SK-N-SH treated with all-trans-retinoic acid at 6 μM for 48 hours (cell line): ENCODE results near the gene KLHL6.
"Not testable (repeated sequence)": the region's sequence is repeated elsewhere in the genome, so short reads cannot be mapped to it uniquely, and the experiment has no call there.

ENCODE experiments used
- ATAC-seq: fragments of 200-7000 bp; cut with Tn5 transposase; 3 replicates; pipeline ENCODE4 v1.9.1; 2020; ENCODE audit warnings: mild to moderate bottlenecking, moderate library complexity
- ARNTL ChIP-seq: fragments of 450-650 bp; formaldehyde crosslinking; IDR thresholded peaks from 2 replicates; pipeline ENCODE4 v1.5.0; 2020; ENCODE audit warnings: low read depth, mild to moderate bottlenecking, moderate library complexity, borderline replicate concordance
- CREB5 ChIP-seq: fragments of 250-450 bp; sonication (Bioruptor Pico); IDR thresholded peaks from 2 replicates; pipeline ENCODE4 v1.5.1; 2020; ENCODE audit warnings: low read depth, mild to moderate bottlenecking, moderate library complexity
- ESRRG ChIP-seq: fragments of 250-450 bp; sonication (Bioruptor Pico); IDR thresholded peaks from 2 replicates; pipeline ENCODE4 v1.6.1; 2021; ENCODE audit warnings: mild to moderate bottlenecking
- GLIS3 ChIP-seq: fragments of 250-450 bp; sonication (Bioruptor Pico); IDR thresholded peaks from 2 replicates; pipeline ENCODE4 v1.5.0; 2020; ENCODE audit warnings: mild to moderate bottlenecking, moderate library complexity
- ISL1 ChIP-seq: fragments of 250-450 bp; sonication (Bioruptor Pico); IDR thresholded peaks from 2 replicates; pipeline ENCODE4 v2.1.2; 2022; ENCODE audit warnings: mild to moderate bottlenecking, moderate library complexity
- PATZ1 ChIP-seq: fragments of 250-450 bp; sonication (Bioruptor Pico); IDR thresholded peaks from 2 replicates; pipeline ENCODE4 v1.8.0; 2020; ENCODE audit warnings: mild to moderate bottlenecking, moderate library complexity, borderline replicate concordance
- POU6F1 ChIP-seq: fragments of 250-450 bp; sonication (Bioruptor Pico); IDR thresholded peaks from 2 replicates; pipeline ENCODE4 v1.8.0; 2021; ENCODE audit warnings: low read depth, mild to moderate bottlenecking, moderate library complexity, borderline replicate concordance
- PPARA ChIP-seq: fragments of 250-450 bp; sonication (Bioruptor Pico); IDR thresholded peaks from 2 replicates; pipeline ENCODE4 v1.5.0; 2020; ENCODE audit warnings: mild to moderate bottlenecking, borderline replicate concordance
- RARB ChIP-seq: fragments of 250-450 bp; sonication (Bioruptor Pico); IDR thresholded peaks from 2 replicates; pipeline ENCODE4 v1.8.0; 2021; ENCODE audit warnings: mild to moderate bottlenecking, moderate library complexity
- SNAI2 ChIP-seq: fragments of 250-450 bp; sonication (Bioruptor Pico); IDR thresholded peaks from 2 replicates; pipeline ENCODE4 v1.5.0; 2020; ENCODE audit warnings: mild to moderate bottlenecking, moderate library complexity
- TCF4 ChIP-seq: fragments of 250-450 bp; sonication (Bioruptor Pico); IDR thresholded peaks from 2 replicates; pipeline ENCODE4 v1.8.0; 2021; ENCODE audit warnings: mild to moderate bottlenecking, moderate library complexity, borderline replicate concordance
- TOX ChIP-seq: fragments of 250-450 bp; sonication (Bioruptor Pico); IDR thresholded peaks from 2 replicates; pipeline ENCODE4 v1.8.0; 2021; ENCODE audit warnings: mild to moderate bottlenecking, moderate library complexity, borderline replicate concordance
- TSHZ2 ChIP-seq: fragments of 250-450 bp; sonication (Bioruptor Pico); IDR thresholded peaks from 2 replicates; pipeline ENCODE4 v1.5.0; 2020; ENCODE audit warnings: mild to moderate bottlenecking, moderate library complexity
- ZC3H10 ChIP-seq: fragments of 250-450 bp; sonication (Bioruptor Pico); IDR thresholded peaks from 2 replicates; pipeline ENCODE4 v1.5.1; 2021; ENCODE audit warnings: mild to moderate bottlenecking, moderate library complexity
- ZFP30 ChIP-seq: fragments of 450-650 bp; formaldehyde crosslinking; IDR thresholded peaks from 2 replicates; pipeline ENCODE4 v1.5.0; 2022; ENCODE audit warnings: mild to moderate bottlenecking, moderate library complexity
- ZNF565 ChIP-seq: fragments of 450-650 bp; formaldehyde crosslinking; conservative IDR thresholded peaks from 2 replicates; pipeline ENCODE4 v1.5.0; 2020; ENCODE audit warnings: low read depth, mild to moderate bottlenecking, moderate library complexity
- ZNF70 ChIP-seq: fragments of 450-650 bp; formaldehyde crosslinking; IDR thresholded peaks from 2 replicates; pipeline ENCODE4 v1.5.0; 2020; ENCODE audit warnings: mild to moderate bottlenecking, moderate library complexity

KLHL6 gene

GRCh38 chr3:183477801-183478456 lies 77.6 kb downstream of the KLHL6 start:
- ATAC-seq: no peak
- TF ChIP-seq TCF4 (CRISPR knock-in tag): no peak
- TF ChIP-seq ARNTL: no peak
- no peak for TF ChIP-seq PPARA (CRISPR knock-in tag)
- no peak for TF ChIP-seq ZC3H10
- no peak for TF ChIP-seq TOX (CRISPR knock-in tag)
- no peak for TF ChIP-seq ZNF70
- no peak for TF ChIP-seq POU6F1 (CRISPR knock-in tag)
- TF ChIP-seq CREB5: no peak
- TF ChIP-seq ZFP30 (CRISPR knock-in tag): no peak
- TF ChIP-seq ISL1 (CRISPR knock-in tag): no peak

- ATAC-seq: not testable (repeated sequence)
Measured at GRCh38 chr3:183475764-183476162, 79.7 kb downstream of the KLHL6 start.

- ATAC-seq: no peak
- no peak for TF ChIP-seq TSHZ2 (CRISPR knock-in tag)
- TF ChIP-seq ESRRG: no peak
- TF ChIP-seq ZC3H10: no peak
- no peak for TF ChIP-seq RARB
- TF ChIP-seq GLIS3 (CRISPR knock-in tag): no peak
- no peak for TF ChIP-seq SNAI2 (CRISPR knock-in tag)
- TF ChIP-seq TCF4 (CRISPR knock-in tag): no peak
- TF ChIP-seq ISL1 (CRISPR knock-in tag): no peak
- TF ChIP-seq ZNF565 (CRISPR knock-in tag): no peak
- TF ChIP-seq PATZ1: no peak
- no peak for TF ChIP-seq TOX (CRISPR knock-in tag)
- TF ChIP-seq ZNF70: no peak
- TF ChIP-seq CREB5: no peak
- no peak for TF ChIP-seq ZFP30 (CRISPR knock-in tag)
- no peak for TF ChIP-seq POU6F1 (CRISPR knock-in tag)
- TF ChIP-seq, all 23 proteins: peak for 0
Measured at GRCh38 chr3:183475016-183475763, 80.3 kb downstream of the KLHL6 start.
